ENCODE data around the gene NHERF1. TPM values are rescaled to one million over a fixed set of nuclear protein-coding genes. Genes with fewer than 3 reads are reported as not detected.

The NHERF1 gene
- total and polyA plus RNA-seq, 2 donors (not counting 1 experiment from before 2014, with no cell fraction given) = 56.2 to 81.8 TPM

DNA sequence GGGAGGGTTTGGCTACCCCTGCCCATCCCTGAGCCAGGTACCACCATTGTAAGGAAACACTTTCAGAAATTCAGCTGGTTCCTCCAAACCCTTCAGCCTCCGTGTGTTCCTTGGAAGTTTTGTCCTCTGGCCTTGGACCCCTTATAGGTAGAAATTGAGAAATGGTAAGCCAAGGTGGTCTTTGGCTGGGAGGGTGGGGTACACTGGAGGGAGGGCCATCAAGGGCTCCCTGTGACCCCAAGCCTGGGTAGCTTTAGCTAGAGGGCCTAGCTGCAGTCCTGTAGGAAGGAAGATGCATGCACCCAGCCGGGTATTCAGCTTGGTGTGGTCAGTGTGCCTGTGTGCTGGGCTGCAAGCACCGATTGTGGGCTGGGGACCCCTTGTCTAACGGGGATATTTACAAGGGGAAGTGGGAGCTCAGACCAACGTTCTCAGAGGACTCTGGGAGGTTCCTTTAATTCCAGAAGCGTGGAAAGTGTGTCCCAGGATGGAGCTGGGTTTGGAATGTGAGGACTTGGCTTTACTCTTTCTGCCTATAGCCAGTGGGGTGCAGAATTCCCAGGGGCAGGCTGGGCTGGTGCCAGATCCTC is 20.9 kb downstream of the NHERF1 start:
- H3K9me3 Mint-ChIP-seq (ENCODE audit: insufficient read depth) = no peaks in the 10 kb centered on the region
- no peak overlapping the region for H3K4me3 Mint-ChIP-seq
- H3K27ac Mint-ChIP-seq = no peak overlapping the region
- peaks cover 12% of the 10 kb centered on the region for H3K4me1 Mint-ChIP-seq
- no peak overlapping the region for H3K9ac ChIP-seq (ENCODE audit: low read length)
- no peaks in the 10 kb centered on the region for H3K9me3 ChIP-seq (ENCODE audit: control extremely low read depth in 1 of 3, control insufficient read depth in 2 of 3, insufficient read depth in 1 of 3, low read length in 2 of 3)
- H3K4me1 ChIP-seq (ENCODE audit: control insufficient read depth in 2 of 2, insufficient read depth in 2 of 2, low read length in 2 of 2) = no peaks in the 10 kb centered on the region
- no peak for DNase-seq
- no peak overlapping the region for H3K4me3 ChIP-seq (ENCODE audit: control extremely low read depth in 1 of 5, extremely low read depth in 1 of 5, insufficient read depth in 1 of 5, low read depth in 2 of 5, low read length in 4 of 5)
- no peaks in the 10 kb centered on the region for H3K27me3 ChIP-seq (replicated peaks in 1 of 4; ENCODE audit: control extremely low read depth in 1 of 4, control insufficient read depth in 3 of 4, insufficient read depth in 4 of 4, low read length in 3 of 4)
- 83% methylated on average over 5 of the region's 6 CpGs for WGBS (ENCODE audit: insufficient coverage)
- H4K20me1 ChIP-seq (ENCODE audit: control insufficient read depth, insufficient read depth, low read length, poor library complexity, severe bottlenecking) = peaks cover 44% of the 10 kb centered on the region
- H3K27me3 Mint-ChIP-seq = no peaks in the 10 kb centered on the region
- no peak overlapping the region for H3K27ac ChIP-seq (ENCODE audit: low read length in 2 of 2)
- H3K36me3 ChIP-seq (replicated peaks in 1 of 2; ENCODE audit: control extremely low read depth in 1 of 2, control insufficient read depth in 1 of 2, extremely low read depth in 1 of 2, insufficient read depth in 2 of 2, low read length in 1 of 2) = peaks cover 1 to 73% of the 10 kb centered on the region in 2 experiments
- no peak overlapping the region for H2AFZ ChIP-seq (ENCODE audit: insufficient read depth, low read depth, low read length, poor library complexity, severe bottlenecking)
- no peaks in the 10 kb centered on the region for H3K79me2 ChIP-seq (ENCODE audit: control insufficient read depth, insufficient read depth, low read length)
- no peak for TF ChIP-seq CTCF (IDR thresholded peaks at IDR 0.05)
- TF ChIP-seq EZH2 (IDR thresholded peaks at IDR 0.05; ENCODE audit: borderline replicate concordance, insufficient read depth, low read depth, low read length, poor library complexity, severe bottlenecking) = no peak
- no peak overlapping the region for H3K4me2 ChIP-seq (replicated peaks; ENCODE audit: low read depth, low read length, poor library complexity, severe bottlenecking)
- ATAC-seq (ENCODE audit: low read depth) = no peak
- intact Hi-C loops (cut with micrococcal nuclease) = no loop called here
- CTCF ChIA-PET = interaction anchor here (0.7 to 9.5 kb wide), 12 partner anchors 9 to 560 kb away, joined by 3 to 191 read pairs (median 8); partner anchors contain the start of genes CD300H, NHERF1 and RAB37
- POLR2A ChIA-PET = no interaction called here

GRCh38 chr17:74769856-74770497 is 21.5 kb downstream of the NHERF1 start:
- no peaks in the 10 kb centered on the region for H3K9me3 ChIP-seq (ENCODE audit: control extremely low read depth in 1 of 3, control insufficient read depth in 2 of 3, insufficient read depth in 1 of 3, low read length in 2 of 3)
- H3K36me3 ChIP-seq (replicated peaks in 1 of 2; ENCODE audit: control extremely low read depth in 1 of 2, control insufficient read depth in 1 of 2, extremely low read depth in 1 of 2, insufficient read depth in 2 of 2, low read length in 1 of 2) = peaks cover 1 to 72% of the 10 kb centered on the region in 2 experiments
- Mint-ChIP-seq H3K27ac (no peak overlapping the region), H3K4me3 (no peak overlapping the region), H3K27me3 (no peaks in the 10 kb centered on the region), H3K9me3 (ENCODE audit: insufficient read depth) (no peaks in the 10 kb centered on the region), H3K4me1 (peaks cover 12% of the 10 kb centered on the region)
- intact Hi-C loops (cut with micrococcal nuclease) = loop anchor here (1.0 kb wide), 3 partner anchors 22 to 113 kb away; partner anchors contain the start of gene NHERF1
- H4K20me1 ChIP-seq (ENCODE audit: control insufficient read depth, insufficient read depth, low read length, poor library complexity, severe bottlenecking) = peaks cover 41% of the 10 kb centered on the region
- ChIA-PET POLR2A (interaction anchor here (1.3 kb wide), 1 partner anchor 31 kb away, joined by 7 read pairs; no protein-coding TSS in a partner anchor), CTCF (interaction anchor here (0.7 to 9.5 kb wide), 17 partner anchors 10 to 560 kb away, joined by 3 to 191 read pairs (median 7); partner anchors contain the start of genes CD300H, NHERF1 and RAB37)
- no peak overlapping the region for H3K27ac ChIP-seq (ENCODE audit: low read length in 2 of 2)
- 92% methylated on average over 2 of the region's 5 CpGs for WGBS (ENCODE audit: insufficient coverage)
- H3K27me3 ChIP-seq (replicated peaks in 1 of 4; ENCODE audit: control extremely low read depth in 1 of 4, control insufficient read depth in 3 of 4, insufficient read depth in 4 of 4, low read length in 3 of 4) = no peaks in the 10 kb centered on the region
- peaks cover 3% of the 10 kb centered on the region for H3K79me2 ChIP-seq (ENCODE audit: control insufficient read depth, insufficient read depth, low read length)
- H3K4me3 ChIP-seq (ENCODE audit: control extremely low read depth in 1 of 5, extremely low read depth in 1 of 5, insufficient read depth in 1 of 5, low read depth in 2 of 5, low read length in 4 of 5) = no peak overlapping the region
- DNase-seq (no peak), ATAC-seq (ENCODE audit: low read depth) (no peak)
- H2AFZ ChIP-seq (ENCODE audit: insufficient read depth, low read depth, low read length, poor library complexity, severe bottlenecking) = no peak overlapping the region
- TF ChIP-seq EZH2 (IDR thresholded peaks at IDR 0.05; ENCODE audit: borderline replicate concordance, insufficient read depth, low read depth, low read length, poor library complexity, severe bottlenecking) (no peak), CTCF (IDR thresholded peaks at IDR 0.05) (no peak)
- H3K4me1 ChIP-seq (ENCODE audit: control insufficient read depth in 2 of 2, insufficient read depth in 2 of 2, low read length in 2 of 2) = no peaks in the 10 kb centered on the region
- H3K4me2 ChIP-seq (replicated peaks; ENCODE audit: low read depth, low read length, poor library complexity, severe bottlenecking) = no peak overlapping the region
- H3K9ac ChIP-seq (ENCODE audit: low read length) = no peak overlapping the region
